Ascending aorta (tissue), 2 donors: ENCODE measurements around the gene LIPA. TPM values are rescaled to one million over a fixed set of nuclear protein-coding genes. Genes with fewer than 3 reads are reported as not detected.

Experiments used
- DNase-seq, 2 donors: peaks; one replicate each; pipeline ENCODE4 v3.0.0-alpha.2; 2019; ENCODE audit warnings: low spot score in 2 of 2
- H3K27ac ChIP-seq, 2 donors: fragments of 200-600 bp; sonication (generic); one replicate each; pipeline ENCODE4 v1.5.1; 2016 to 2017; ENCODE audit warnings: mild to moderate bottlenecking in 1 of 2
- H3K27me3 ChIP-seq: fragments of 200-600 bp; sonication (generic); one replicate; pipeline ENCODE4 v1.5.1; 2017
- H3K36me3 ChIP-seq, 2 donors: fragments of 200-600 bp; sonication (generic); one replicate each; pipeline ENCODE4 v1.5.1; 2016
- H3K4me1 ChIP-seq, 2 donors: fragments of 200-600 bp; sonication (generic); one replicate each; pipeline ENCODE4 v1.5.1; 2016 to 2017; ENCODE audit warnings: mild to moderate bottlenecking in 1 of 2
- H3K4me3 ChIP-seq, 2 donors: fragments of 200-600 bp; sonication (generic); one replicate each; pipeline ENCODE4 v1.5.1; 2016 to 2017; ENCODE audit warnings: mild to moderate bottlenecking in 1 of 2
- H3K9me3 ChIP-seq, 2 donors: fragments of 200-600 bp; sonication (generic); one replicate each; pipeline ENCODE4 v1.5.1; 2016
- intact Hi-C: fragments of 100-400 bp; cut with DNase I; formaldehyde crosslinking; loops from one replicate; pipeline ENCODE4 v1.15.1; 2023
- total RNA-seq: library from RNA; depleted of rRNA; stranded (reverse); fragments of >200 nt; gene quantifications from one replicate; pipeline ENCODE4 v1.1.0, GENCODE V29; 2016
- TF ChIP-seq, protein P1 (sequence below), 3 experiments: fragments of 200-600 bp in 2 of 3; fragments of 450-650 bp in 1 of 3; sonication (generic) in 2 of 3; IDR thresholded peaks; one replicate each; pipeline ENCODE4 v1.5.1; 2016 to 2019; ENCODE audit warnings: antibody characterized with exemption in 3 of 3, mild to moderate bottlenecking in 1 of 3, moderate library complexity in 1 of 3

The LIPA gene
- total RNA-seq, 1 donor from 2014 or later, result 57.9 TPM

- no peak for DNase-seq
- H3K4me3 ChIP-seq, result no peak overlapping the region
- H3K9me3 ChIP-seq, result no peaks in the 10 kb centered on the region
- peaks cover 5 to 9% of the 10 kb centered on the region in 2 donors for H3K36me3 ChIP-seq
- TF ChIP-seq, protein P1, sequence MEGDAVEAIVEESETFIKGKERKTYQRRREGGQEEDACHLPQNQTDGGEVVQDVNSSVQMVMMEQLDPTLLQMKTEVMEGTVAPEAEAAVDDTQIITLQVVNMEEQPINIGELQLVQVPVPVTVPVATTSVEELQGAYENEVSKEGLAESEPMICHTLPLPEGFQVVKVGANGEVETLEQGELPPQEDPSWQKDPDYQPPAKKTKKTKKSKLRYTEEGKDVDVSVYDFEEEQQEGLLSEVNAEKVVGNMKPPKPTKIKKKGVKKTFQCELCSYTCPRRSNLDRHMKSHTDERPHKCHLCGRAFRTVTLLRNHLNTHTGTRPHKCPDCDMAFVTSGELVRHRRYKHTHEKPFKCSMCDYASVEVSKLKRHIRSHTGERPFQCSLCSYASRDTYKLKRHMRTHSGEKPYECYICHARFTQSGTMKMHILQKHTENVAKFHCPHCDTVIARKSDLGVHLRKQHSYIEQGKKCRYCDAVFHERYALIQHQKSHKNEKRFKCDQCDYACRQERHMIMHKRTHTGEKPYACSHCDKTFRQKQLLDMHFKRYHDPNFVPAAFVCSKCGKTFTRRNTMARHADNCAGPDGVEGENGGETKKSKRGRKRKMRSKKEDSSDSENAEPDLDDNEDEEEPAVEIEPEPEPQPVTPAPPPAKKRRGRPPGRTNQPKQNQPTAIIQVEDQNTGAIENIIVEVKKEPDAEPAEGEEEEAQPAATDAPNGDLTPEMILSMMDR (IDR thresholded peaks at IDR 0.05), result no peak
- peaks cover 4 to 14% of the 10 kb centered on the region in 2 donors for H3K4me1 ChIP-seq
- H3K27me3 ChIP-seq, result peaks cover 4% of the 10 kb centered on the region
- no peak overlapping the region for H3K27ac ChIP-seq
- intact Hi-C loops, result loop anchor here (5.0 to 10.0 kb wide), 3 partner anchors 279 to 626 kb away; partner anchors contain the start of genes LIPJ and RNLS
These were observed 40.7 kb downstream of the LIPA start for GRCh38 chr10:89210794-89211425.

DNA sequence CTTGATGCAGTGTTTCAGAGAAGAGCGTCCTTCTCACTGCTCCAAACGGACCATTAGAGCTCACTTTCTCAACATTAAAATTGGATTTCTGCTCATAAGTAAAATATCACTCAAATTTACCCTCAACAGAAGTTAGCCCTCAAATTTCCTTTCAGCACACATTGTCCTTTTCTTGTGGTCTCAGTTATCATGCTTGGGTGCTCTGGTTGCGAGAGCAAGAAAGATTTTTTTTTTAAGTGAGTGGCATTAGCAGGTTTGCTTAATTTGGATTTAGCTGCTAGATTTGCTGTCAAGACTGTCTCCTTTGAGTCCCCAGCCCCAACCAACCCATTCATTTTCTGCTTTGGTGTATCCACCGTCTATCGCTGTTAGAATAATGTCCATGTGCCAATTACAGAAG lies 41.9 kb downstream of the LIPA start:
- TF ChIP-seq, protein P1 (IDR thresholded peaks at IDR 0.05), result no peak
- Histone ChIP-seq H3K27me3 (peaks cover 4% of the 10 kb centered on the region), H3K4me1 (peaks cover 4 to 14% of the 10 kb centered on the region in 2 donors), H3K27ac (no peak overlapping the region), H3K36me3 (peaks cover 2 to 3% of the 10 kb centered on the region in 2 donors), H3K9me3 (no peaks in the 10 kb centered on the region), H3K4me3 (no peak overlapping the region)
- no peak for DNase-seq
- intact Hi-C loops, result loop anchor here (5.0 to 10.0 kb wide), 3 partner anchors 277 to 625 kb away; partner anchors contain the start of genes LIPJ and RNLS

- H3K27ac ChIP-seq, result peak overlapping the region; percentile 28 to 44
These were observed 43.6 kb downstream of the LIPA start for GRCh38 chr10:89207801-89208551.

DNA sequence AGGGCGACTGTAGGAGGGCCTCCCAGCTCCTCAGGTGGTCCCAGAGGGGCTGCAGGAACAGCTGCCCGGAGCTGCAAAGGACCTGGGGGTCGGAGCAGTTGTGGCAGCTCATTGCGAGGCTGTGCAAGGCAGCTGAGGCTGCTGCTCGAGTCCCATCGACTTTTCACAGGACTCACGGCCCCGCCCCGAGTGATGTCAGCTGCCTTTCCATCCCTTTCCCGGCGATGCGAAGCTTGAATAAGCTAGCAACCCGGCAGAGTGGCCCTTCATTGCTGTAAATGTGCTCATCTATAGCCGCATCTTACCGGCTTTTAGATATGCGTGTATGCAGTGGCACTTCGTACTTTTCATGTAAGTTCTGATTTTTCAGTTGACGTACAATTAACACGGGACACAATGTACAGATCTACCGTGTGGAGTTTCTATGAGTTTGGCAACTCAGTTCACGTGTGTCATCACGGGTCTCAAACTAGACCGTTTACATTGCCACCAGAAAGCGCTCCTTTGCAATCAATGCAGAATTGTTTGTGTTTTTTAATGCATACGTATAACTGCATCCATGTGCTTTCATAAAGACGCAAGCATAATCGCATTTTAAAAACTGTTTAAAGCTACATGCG lies 44.3 kb downstream of the LIPA start, which contains the start of gene CH25H:
Gene CH25H, minus strand, starts transcription at position 137 of the 620 bp plus-strand sequence. Its CDS starts 25 bp downstream, at position 112.
- peak within 1 kb of the TSS; percentile 28 to 44 for H3K27ac ChIP-seq
- no peaks in the 10 kb centered on the region for H3K36me3 ChIP-seq
- TF ChIP-seq, protein P1 (IDR thresholded peaks at IDR 0.05), result no peak
- peak within 1 kb of the TSS; percentile 61 to 70 for H3K4me3 ChIP-seq
- peaks cover 4 to 14% of the 10 kb centered on the region in 2 donors for H3K4me1 ChIP-seq
- DNase-seq, result peak in 1 of 2 donors; percentile 89
- intact Hi-C loops, result no loop called here
- H3K9me3 ChIP-seq, result no peaks in the 10 kb centered on the region
- peaks cover 4% of the 10 kb centered on the region for H3K27me3 ChIP-seq

More at GRCh38 chr10:89207801-89208551, 43.6 kb downstream of the LIPA start:
- Histone ChIP-seq H3K4me3 (peak overlapping the region; percentile 61 to 70), H3K9me3 (no peaks in the 10 kb centered on the region), H3K4me1 (peaks cover 4 to 14% of the 10 kb centered on the region in 2 donors), H3K36me3 (no peaks in the 10 kb centered on the region), H3K27me3 (peaks cover 4% of the 10 kb centered on the region)
- peak in 1 of 2 donors; percentile 78 for DNase-seq
- TF ChIP-seq, protein P1 (IDR thresholded peaks at IDR 0.05), result no peak
- intact Hi-C loops, result no loop called here

DNA sequence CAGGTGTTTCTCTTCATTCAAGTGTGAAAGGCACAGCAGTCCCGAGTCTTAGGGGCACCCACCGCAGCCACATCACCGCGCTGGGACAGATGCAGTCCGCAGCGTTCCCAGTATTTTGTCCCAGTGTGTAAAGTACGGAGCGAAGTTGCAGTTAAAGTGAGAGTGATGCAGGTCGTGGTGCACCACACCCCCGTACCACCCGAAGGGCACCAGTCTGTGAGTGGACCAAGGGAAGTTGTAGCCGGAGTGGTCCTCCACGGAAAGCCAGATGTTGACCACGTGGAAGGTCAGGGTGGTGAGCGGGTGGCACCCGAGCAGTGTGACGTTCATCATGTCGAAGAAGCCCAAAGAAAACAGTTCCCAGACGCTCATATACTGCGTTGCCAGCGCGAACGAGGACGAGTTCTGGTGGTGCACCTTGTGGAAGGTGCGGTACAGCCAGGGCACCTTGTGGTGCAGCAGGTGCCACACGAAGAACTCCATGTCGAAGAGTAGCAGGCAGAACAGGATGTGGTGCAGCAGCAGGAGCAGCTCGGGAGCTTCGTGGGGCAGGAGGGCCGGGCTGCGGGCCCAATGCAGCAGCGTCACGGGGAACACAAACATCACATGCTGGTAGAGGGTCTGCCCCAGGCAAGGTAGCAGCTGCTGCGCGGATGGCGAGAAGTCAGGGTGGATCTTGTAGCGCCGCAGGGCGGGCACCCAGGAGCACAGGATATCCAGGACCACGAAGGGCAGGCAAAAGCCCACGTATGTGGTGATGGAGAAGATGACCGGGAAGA lies 45.0 kb downstream of the LIPA start:
- DNase-seq, result peak in 1 of 2 donors; percentile 67
- H3K27ac ChIP-seq, result no peak overlapping the region
- intact Hi-C loops, result no loop called here
- H3K27me3 ChIP-seq, result peaks cover 4% of the 10 kb centered on the region
- peaks cover 4 to 14% of the 10 kb centered on the region in 2 donors for H3K4me1 ChIP-seq
- TF ChIP-seq, protein P1 (IDR thresholded peaks at IDR 0.05), result no peak
- H3K36me3 ChIP-seq, result no peaks in the 10 kb centered on the region
- peak overlapping the region; percentile 61 to 70 for H3K4me3 ChIP-seq
- H3K9me3 ChIP-seq, result no peaks in the 10 kb centered on the region
